K562 (cell line): ENCODE measurements around the gene TINAG. TPM values are rescaled to one million over a fixed set of nuclear protein-coding genes. Genes with fewer than 3 reads are reported as not detected.

Source experiments
- ATAC-seq: fragments of 200-7000 bp; cut with Tn5 transposase; 3 replicates; pipeline ENCODE4 v1.9.1; 2020; ENCODE audit warnings: moderate library complexity
- BruUV-seq: library from RNA; stranded (reverse); fragments of 400-500 nt; replicated peaks from 2 replicates; lab custom pipeline; 2021; lab: Mats Ljungman, UMichigan
- CTCF ChIA-PET: fragments of 300-600 bp; formaldehyde crosslinking; extraction: SDS; loops from one replicate; lab custom pipeline; 2021; ENCODE audit warnings: low intra/inter-chr PET ratio; lab: Yijun Ruan, JAX
- POLR2A ChIA-PET: fragments of 300-600, 350-650 bp; sonication (Branson Sonifier 250); formaldehyde crosslinking; extraction: SDS; loops from one replicate; lab custom pipeline; 2021; ENCODE audit warnings: antibody characterized with exemption, inconsistent platforms; lab: Yijun Ruan, JAX
- DNase-seq, 4 experiments: peaks; one replicate each; pipeline versions ENCODE4 v3.0.0 to v3.0.0-alpha.2; 2011 to 2018; ENCODE audit warnings: low spot score in 3 of 4, mixed read lengths in 3 of 4; ENCODE audit errors: extremely low read depth in 1 of 4
- FAIRE-seq: peaks from 2 replicates; lab custom pipeline; 2011; peaks lifted over from hg19 to GRCh38; lab: Jason Lieb, UNC
- H2AFZ ChIP-seq: 2 replicates; pipeline ENCODE4 v1.6.0; 2011; ENCODE audit warnings: low read depth, low read length, control low read depth, inconsistent platforms
- H3K27ac ChIP-seq: fragments of 200-600 bp; 3 replicates; pipeline ENCODE4 v1.8.0; 2011; ENCODE audit warnings: low read depth, mild to moderate bottlenecking, control low read depth, inconsistent platforms, low read length, moderate library complexity, mixed read lengths; ENCODE audit errors: extremely low read depth
- H3K27me3 ChIP-seq, 2 experiments: fragments of 300-600 bp in 1 of 2; 2 replicates in 1 of 2; 3 replicates in 1 of 2; pipeline versions ENCODE4 v1.6.0 to v1.8.0; 2011; ENCODE audit warnings: inconsistent platforms in 2 of 2, low read length in 2 of 2, mild to moderate bottlenecking in 1 of 2, mixed read lengths in 1 of 2, moderate library complexity in 1 of 2; ENCODE audit not compliant: control insufficient read depth in 2 of 2, insufficient read depth in 2 of 2
- H3K36me3 ChIP-seq: fragments of 300-600 bp; 3 replicates; pipeline ENCODE4 v1.8.0; 2011; ENCODE audit warnings: mild to moderate bottlenecking, low read length, inconsistent platforms; ENCODE audit not compliant: control insufficient read depth, insufficient read depth
- H3K4me1 ChIP-seq, 2 experiments: fragments of 200-600 bp in 1 of 2; replicated peaks in 1 of 2; 2 replicates in 1 of 2; 3 replicates in 1 of 2; pipeline versions ENCODE4 v1.5.1 to v1.8.0; 2011; ENCODE audit warnings: inconsistent platforms in 2 of 2, low read length in 2 of 2, mild to moderate bottlenecking in 1 of 2, mixed read lengths in 1 of 2, moderate library complexity in 1 of 2; ENCODE audit not compliant: control insufficient read depth in 2 of 2, insufficient read depth in 2 of 2
- H3K4me2 ChIP-seq: 2 replicates; pipeline ENCODE4 v1.6.1; 2011; ENCODE audit warnings: low read length, control low read depth, inconsistent platforms, mixed read lengths; ENCODE audit not compliant: insufficient read depth
- H3K4me3 ChIP-seq: fragments of 200-600 bp; sonication (generic), shearing (Covaris generic); 2 replicates; pipeline ENCODE4 v1.5.1; 2016; ENCODE audit warnings: control low read depth, inconsistent platforms
- H3K79me2 ChIP-seq: fragments of 200-600 bp; 3 replicates; pipeline ENCODE4 v1.8.0; 2011; ENCODE audit warnings: low read length, inconsistent platforms; ENCODE audit not compliant: control insufficient read depth, insufficient read depth
- H3K9ac ChIP-seq, 2 experiments: 2 replicates each; pipeline versions ENCODE4 v1.6.0 to v1.6.1; 2011; ENCODE audit warnings: low read depth in 2 of 2, low read length in 2 of 2, control low read depth in 1 of 2, inconsistent platforms in 1 of 2, mild to moderate bottlenecking in 1 of 2, mixed read lengths in 1 of 2; ENCODE audit not compliant: insufficient read depth in 1 of 2
- H3K9me1 ChIP-seq: one replicate; pipeline ENCODE4 v1.6.0; 2011; ENCODE audit warnings: inconsistent platforms, mild to moderate bottlenecking, low read length, moderate library complexity; ENCODE audit not compliant: control insufficient read depth, insufficient read depth
- H3K9me3 ChIP-seq: replicated peaks from 2 replicates; pipeline ENCODE4 v1.5.1; 2011; ENCODE audit warnings: low read depth, low read length, inconsistent platforms; ENCODE audit not compliant: control insufficient read depth, insufficient read depth
- H4K20me1 ChIP-seq: replicated peaks from 2 replicates; pipeline ENCODE4 v1.6.1; 2011; ENCODE audit warnings: low read length, inconsistent platforms, mixed read lengths; ENCODE audit not compliant: control insufficient read depth, insufficient read depth
- BRD9 ChIP-seq: fragments of 450-650 bp; IDR thresholded peaks from 2 replicates; pipeline ENCODE4 v1.6.1; 2018; ENCODE audit warnings: low read depth; ENCODE audit not compliant: partially characterized antibody
- CAMTA2 ChIP-seq: fragments of 250-450 bp; sonication (Bioruptor Pico); conservative IDR thresholded peaks from 2 replicates; pipeline ENCODE4 v1.5.1; 2022
- CBFA2T2 ChIP-seq: fragments of 450-650 bp; conservative IDR thresholded peaks from 2 replicates; pipeline ENCODE4 v1.6.1; 2017; ENCODE audit warnings: mild to moderate bottlenecking
- DMBX1 ChIP-seq: fragments of 250-450 bp; sonication (Bioruptor Pico); IDR thresholded peaks from 2 replicates; pipeline ENCODE4 v1.8.0; 2022; ENCODE audit warnings: inconsistent platforms, mild to moderate bottlenecking, moderate library complexity, borderline replicate concordance
- HBP1 ChIP-seq: fragments of 450-650 bp; formaldehyde crosslinking; IDR thresholded peaks from 2 replicates; pipeline ENCODE4 v1.4.0; 2022; ENCODE audit warnings: missing genetic modification characterization
- HDAC1 ChIP-seq, 2 experiments: fragments of 450-650 bp; IDR thresholded peaks; 2 replicates each; pipeline ENCODE4 v1.6.1; 2016 to 2017; ENCODE audit warnings: inconsistent platforms in 1 of 2, mild to moderate bottlenecking in 1 of 2, moderate library complexity in 1 of 2
- KDM1A ChIP-seq, 2 experiments: fragments of 450-650 bp; IDR thresholded peaks; 2 replicates each; pipeline ENCODE4 v1.6.1; 2016; ENCODE audit warnings: mild to moderate bottlenecking in 2 of 2
- MXI1 ChIP-seq: IDR thresholded peaks from 2 replicates; pipeline ENCODE4 v1.6.1; 2011; ENCODE audit warnings: low read depth, mild to moderate bottlenecking, improper control_type of control experiment, low read length
- NR4A1 ChIP-seq, 2 experiments: fragments of 250-450 bp in 1 of 2; fragments of 450-650 bp in 1 of 2; sonication (Bioruptor Pico) in 1 of 2; IDR thresholded peaks; 2 replicates each; pipeline versions ENCODE4 v1.4.0 to v1.6.1; 2016 to 2020; ENCODE audit warnings: mild to moderate bottlenecking in 2 of 2, missing compliant biosample characterization in 1 of 2, missing genetic modification characterization in 1 of 2, moderate library complexity in 1 of 2
- SMARCE1 ChIP-seq: fragments of 450-650 bp; IDR thresholded peaks from 2 replicates; pipeline ENCODE4 v1.7.1; 2016; ENCODE audit warnings: mild to moderate bottlenecking
- SRSF9 ChIP-seq: fragments of 200-400 bp; formaldehyde crosslinking; IDR thresholded peaks from 2 replicates; pipeline ENCODE4 v1.6.1; 2017; ENCODE audit warnings: low read depth, low read length, borderline replicate concordance
- ZBTB34 ChIP-seq: fragments of 250-450 bp; sonication (Bioruptor Pico); IDR thresholded peaks from 2 replicates; pipeline ENCODE4 v1.8.0; 2021; ENCODE audit warnings: mild to moderate bottlenecking, moderate library complexity
- ZBTB9 ChIP-seq: fragments of 450-650 bp; formaldehyde crosslinking; IDR thresholded peaks from 2 replicates; pipeline ENCODE4 v1.4.0; 2020; ENCODE audit warnings: mild to moderate bottlenecking, moderate library complexity
- ZNF121 ChIP-seq: sonication (generic); formaldehyde crosslinking; conservative IDR thresholded peaks from 2 replicates; pipeline ENCODE4 v1.8.0; 2022; ENCODE audit warnings: missing genetic modification reagents
- ZNF239 ChIP-seq: fragments of 250-450 bp; sonication (Bioruptor Pico); IDR thresholded peaks from 2 replicates; pipeline ENCODE4 v1.4.0; 2020; ENCODE audit warnings: mild to moderate bottlenecking
- ZNF511 ChIP-seq: sonication (generic); formaldehyde crosslinking; IDR thresholded peaks from 2 replicates; pipeline ENCODE4 v1.8.0; 2022; ENCODE audit warnings: mild to moderate bottlenecking, missing genetic modification reagents
- ZNF76 ChIP-seq: fragments of 250-450 bp; sonication (Bioruptor Pico); IDR thresholded peaks from 2 replicates; pipeline ENCODE4 v1.4.0; 2020; ENCODE audit warnings: mild to moderate bottlenecking, moderate library complexity, borderline replicate concordance
- ZNF780A ChIP-seq: fragments of 250-450 bp; sonication (Bioruptor Pico); IDR thresholded peaks from 2 replicates; pipeline ENCODE4 v1.5.0; 2021; ENCODE audit warnings: mild to moderate bottlenecking
- WGBS: fragments of 100-300 bp; shearing (Covaris generic); methylation state at CpG from one replicate; pipeline ENCODE4 v1.1.6; 2016; ENCODE audit warnings: low coverage, mixed read lengths; ENCODE audit not compliant: insufficient coverage; ENCODE audit errors: missing lambda C conversion rate; 5-methylcytosine and 5-hydroxymethylcytosine counted together
- in situ Hi-C: fragments of 300-500 bp; cut with MboI; formaldehyde crosslinking; loops from 4 replicates; pipeline ENCODE4 v1.15.0; 2018; ENCODE audit warnings: inconsistent platforms, mixed read lengths
- intact Hi-C: fragments of 100-400 bp; cut with micrococcal nuclease; formaldehyde crosslinking; loops from 2 replicates; pipeline ENCODE4 v1.14.2; 2022
- polyA plus RNA-seq, 8 experiments: library from polyadenylated mRNA; depleted of rRNA in 4 of 8; stranded (reverse) in 5 of 8; unstranded in 3 of 8; fragments of >200 nt; fragmentation: Nextera tagmentation in 2 of 8; fragmentation: Illumina TruSeq in 1 of 8; extraction: Ambion mirVana in 2 of 8; extraction: Trizol in 1 of 8; gene quantifications; 2 replicates each; pipeline versions ENCODE4 v1.2.1 to v1.2.3, GENCODE V29; 2011 to 2014; ENCODE audit warnings: inconsistent platforms in 1 of 8, missing spikeins in 1 of 8
- total RNA-seq, 7 experiments: library from RNA; depleted of rRNA in 6 of 7; stranded (reverse); fragments of >200 nt in 6 of 7; fragmentation: Illumina TruSeq in 2 of 7; extraction: Trizol in 2 of 7; gene quantifications; 2 replicates each; pipeline versions ENCODE4 v1.2.1 to v1.2.3, GENCODE V29; 2011 to 2021; ENCODE audit warnings: low replicate concordance in 1 of 7

Gene TINAG
- total and polyA plus RNA-seq, 9 of the 15 experiments (the other 6 are each of a cell fraction or from before 2014, with no cell fraction given): not detected

- Histone ChIP-seq H3K9me3 (no peaks in the 10 kb centered on the region), H3K27me3 (no peaks in the 10 kb centered on the region), H3K9ac (no peak overlapping the region), H3K36me3 (no peaks in the 10 kb centered on the region), H3K27ac (no peak overlapping the region), H3K4me3 (no peak overlapping the region), H4K20me1 (no peaks in the 10 kb centered on the region), H3K79me2 (no peaks in the 10 kb centered on the region), H2AFZ (no peak overlapping the region), H3K9me1 (no peaks in the 10 kb centered on the region), H3K4me1 (no peaks in the 10 kb centered on the region), H3K4me2 (no peak overlapping the region)
- ChIA-PET POLR2A (no interaction called here), CTCF (no interaction called here)
- FAIRE-seq: no peak
- no TSS peak for BruUV-seq
- TF ChIP-seq DMBX1 (CRISPR knock-in tag): no peak
- no peak for TF ChIP-seq ZBTB9 (CRISPR knock-in tag)
- TF ChIP-seq BRD9: no peak
- TF ChIP-seq MXI1: no peak
- no peak for TF ChIP-seq SMARCE1
- TF ChIP-seq ZNF511: no peak
- TF ChIP-seq HDAC1 (IDR thresholded peaks at IDR 0.05): no peak
- TF ChIP-seq CAMTA2: no peak
- TF ChIP-seq KDM1A (IDR thresholded peaks at IDR 0.05): no peak
- no peak for TF ChIP-seq HBP1 (CRISPR knock-in tag)
- TF ChIP-seq ZNF780A (CRISPR knock-in tag): no peak
- no peak for TF ChIP-seq ZNF239
- no peak for TF ChIP-seq CBFA2T2
- no peak for TF ChIP-seq SRSF9
- no peak for TF ChIP-seq NR4A1 (CRISPR knock-in tag; IDR thresholded peaks at IDR 0.05)
- no peak for TF ChIP-seq NR4A1 (tag; IDR thresholded peaks at IDR 0.05)
- TF ChIP-seq ZBTB34 (CRISPR knock-in tag): no peak
- no peak for TF ChIP-seq ZNF121
- TF ChIP-seq ZNF76 (CRISPR knock-in tag): no peak
- WGBS: 0% methylated on average over 1 of the region's 1 CpG
- in situ Hi-C loops: no loop called here
- ATAC-seq: no peak
- intact Hi-C loops: no loop called here
- DNase-seq: no peak
These were observed 119.2 kb downstream of the TINAG start for GRCh38 chr6:54427396-54427937.
